K562 (cell line): Measurements from ENCODE around the gene XPA.
"Not testable (repeated sequence)": the region's sequence is repeated elsewhere in the genome, so short reads cannot be mapped to it uniquely, and the experiment has no call there.

Source experiments
- CTCF ChIP-seq, 3 experiments: IDR thresholded peaks in 2 of 3; conservative IDR thresholded peaks in 1 of 3; 2 replicates each; pipeline ENCODE4 v1.5.1; 2011 to 2012; ENCODE audit warnings: low read length in 3 of 3, mild to moderate bottlenecking in 3 of 3, control low read depth in 2 of 3, improper control_type of control experiment in 1 of 3, inconsistent platforms in 1 of 3, low read depth in 1 of 3, mixed read lengths in 1 of 3, moderate library complexity in 1 of 3; ENCODE audit not compliant: insufficient read depth in 2 of 3
- REST ChIP-seq, 2 experiments: fragments of 450-650 bp; formaldehyde crosslinking in 1 of 2; IDR thresholded peaks; 2 replicates each; pipeline versions ENCODE4 v1.4.0 to v1.6.1; 2014 to 2020; ENCODE audit warnings: mild to moderate bottlenecking in 2 of 2, borderline replicate concordance in 1 of 2, low read depth in 1 of 2

- TF ChIP-seq CTCF (IDR thresholded peaks at IDR 0.05 in 2 of 3, conservative IDR thresholded peaks at IDR 0.05 in 1 of 3; ENCODE audit: insufficient read depth in 2 of 3, low read depth in 1 of 3, low read length in 3 of 3); REST (IDR thresholded peaks at IDR 0.05; ENCODE audit: borderline replicate concordance); REST (CRISPR knock-in tag; IDR thresholded peaks at IDR 0.05; ENCODE audit: low read depth): not testable (repeated sequence)
These were observed 2.7 kb upstream of the XPA start for GRCh38 chr9:97699824-97700223.
